K562 (cell line): ENCODE results near the gene SLC5A10. TPM values are rescaled to one million over a fixed set of nuclear protein-coding genes. Genes with fewer than 3 reads are reported as not detected.

Experiments
- ATAC-seq: fragments of 200-7000 bp; cut with Tn5 transposase; 3 replicates; pipeline ENCODE4 v1.9.1; 2020; ENCODE audit warnings: moderate library complexity
- BruUV-seq: library from RNA; stranded (reverse); fragments of 400-500 nt; replicated peaks from 2 replicates; lab custom pipeline; 2021; lab: Mats Ljungman, UMichigan
- CTCF ChIA-PET: fragments of 300-600 bp; formaldehyde crosslinking; extraction: SDS; loops from one replicate; lab custom pipeline; 2021; ENCODE audit warnings: low intra/inter-chr PET ratio; lab: Yijun Ruan, JAX
- POLR2A ChIA-PET: fragments of 300-600, 350-650 bp; sonication (Branson Sonifier 250); formaldehyde crosslinking; extraction: SDS; loops from one replicate; lab custom pipeline; 2021; ENCODE audit warnings: antibody characterized with exemption, inconsistent platforms; lab: Yijun Ruan, JAX
- DNase-seq, 4 experiments: peaks; one replicate each; pipeline versions ENCODE4 v3.0.0 to v3.0.0-alpha.2; 2011 to 2018; ENCODE audit warnings: low spot score in 3 of 4, mixed read lengths in 3 of 4; ENCODE audit errors: extremely low read depth in 1 of 4
- FAIRE-seq: peaks from 2 replicates; lab custom pipeline; 2011; peaks lifted over from hg19 to GRCh38; lab: Jason Lieb, UNC
- H2AFZ ChIP-seq: 2 replicates; pipeline ENCODE4 v1.6.0; 2011; ENCODE audit warnings: low read depth, low read length, control low read depth, inconsistent platforms
- H3K27ac ChIP-seq: fragments of 200-600 bp; 3 replicates; pipeline ENCODE4 v1.8.0; 2011; ENCODE audit warnings: low read depth, mild to moderate bottlenecking, control low read depth, inconsistent platforms, low read length, moderate library complexity, mixed read lengths; ENCODE audit errors: extremely low read depth
- H3K27me3 ChIP-seq, 2 experiments: fragments of 300-600 bp in 1 of 2; 2 replicates in 1 of 2; 3 replicates in 1 of 2; pipeline versions ENCODE4 v1.6.0 to v1.8.0; 2011; ENCODE audit warnings: inconsistent platforms in 2 of 2, low read length in 2 of 2, mild to moderate bottlenecking in 1 of 2, mixed read lengths in 1 of 2, moderate library complexity in 1 of 2; ENCODE audit not compliant: control insufficient read depth in 2 of 2, insufficient read depth in 2 of 2
- H3K36me3 ChIP-seq: fragments of 300-600 bp; 3 replicates; pipeline ENCODE4 v1.8.0; 2011; ENCODE audit warnings: mild to moderate bottlenecking, low read length, inconsistent platforms; ENCODE audit not compliant: control insufficient read depth, insufficient read depth
- H3K4me1 ChIP-seq, 2 experiments: fragments of 200-600 bp in 1 of 2; replicated peaks in 1 of 2; 2 replicates in 1 of 2; 3 replicates in 1 of 2; pipeline versions ENCODE4 v1.5.1 to v1.8.0; 2011; ENCODE audit warnings: inconsistent platforms in 2 of 2, low read length in 2 of 2, mild to moderate bottlenecking in 1 of 2, mixed read lengths in 1 of 2, moderate library complexity in 1 of 2; ENCODE audit not compliant: control insufficient read depth in 2 of 2, insufficient read depth in 2 of 2
- H3K4me2 ChIP-seq: 2 replicates; pipeline ENCODE4 v1.6.1; 2011; ENCODE audit warnings: low read length, control low read depth, inconsistent platforms, mixed read lengths; ENCODE audit not compliant: insufficient read depth
- H3K4me3 ChIP-seq: fragments of 200-600 bp; sonication (generic), shearing (Covaris generic); 2 replicates; pipeline ENCODE4 v1.5.1; 2016; ENCODE audit warnings: control low read depth, inconsistent platforms
- H3K79me2 ChIP-seq: fragments of 200-600 bp; 3 replicates; pipeline ENCODE4 v1.8.0; 2011; ENCODE audit warnings: low read length, inconsistent platforms; ENCODE audit not compliant: control insufficient read depth, insufficient read depth
- H3K9ac ChIP-seq, 2 experiments: 2 replicates each; pipeline versions ENCODE4 v1.6.0 to v1.6.1; 2011; ENCODE audit warnings: low read depth in 2 of 2, low read length in 2 of 2, control low read depth in 1 of 2, inconsistent platforms in 1 of 2, mild to moderate bottlenecking in 1 of 2, mixed read lengths in 1 of 2; ENCODE audit not compliant: insufficient read depth in 1 of 2
- H3K9me1 ChIP-seq: one replicate; pipeline ENCODE4 v1.6.0; 2011; ENCODE audit warnings: inconsistent platforms, mild to moderate bottlenecking, low read length, moderate library complexity; ENCODE audit not compliant: control insufficient read depth, insufficient read depth
- H3K9me3 ChIP-seq: replicated peaks from 2 replicates; pipeline ENCODE4 v1.5.1; 2011; ENCODE audit warnings: low read depth, low read length, inconsistent platforms; ENCODE audit not compliant: control insufficient read depth, insufficient read depth
- H4K20me1 ChIP-seq: replicated peaks from 2 replicates; pipeline ENCODE4 v1.6.1; 2011; ENCODE audit warnings: low read length, inconsistent platforms, mixed read lengths; ENCODE audit not compliant: control insufficient read depth, insufficient read depth
- CBX1 ChIP-seq: sonication (generic); IDR thresholded peaks from 2 replicates; pipeline ENCODE4 v1.6.1; 2016; ENCODE audit warnings: antibody characterized with exemption, low read depth, mild to moderate bottlenecking
- COPS2 ChIP-seq: fragments of 450-650 bp; conservative IDR thresholded peaks from 2 replicates; pipeline ENCODE4 v1.6.1; 2016; ENCODE audit warnings: mild to moderate bottlenecking, moderate library complexity
- JUND ChIP-seq, 2 experiments: IDR thresholded peaks; 2 replicates in 1 of 2; 3 replicates in 1 of 2; pipeline ENCODE4 v1.6.1; 2011; ENCODE audit warnings: borderline replicate concordance in 2 of 2, low read depth in 2 of 2, low read length in 2 of 2, improper control_type of control experiment in 1 of 2, missing biosample characterization in 1 of 2, missing genetic modification characterization in 1 of 2, missing genetic modification reagents in 1 of 2
- MTA1 ChIP-seq: fragments of 450-650 bp; IDR thresholded peaks from 2 replicates; pipeline ENCODE4 v1.6.1; 2017; ENCODE audit warnings: borderline replicate concordance
- PHB ChIP-seq: fragments of 250-450 bp; sonication (Bioruptor Pico); IDR thresholded peaks from 2 replicates; pipeline ENCODE4 v1.5.0; 2021
- SRSF3 ChIP-seq: fragments of 200-400 bp; formaldehyde crosslinking; IDR thresholded peaks from 2 replicates; pipeline ENCODE4 v1.6.1; 2016; ENCODE audit warnings: mild to moderate bottlenecking, low read length, moderate library complexity; ENCODE audit not compliant: insufficient read depth
- TARDBP ChIP-seq: fragments of 450-650 bp; IDR thresholded peaks from 2 replicates; pipeline ENCODE4 v1.6.1; 2016
- ZNF12 ChIP-seq: sonication (generic); formaldehyde crosslinking; IDR thresholded peaks from 2 replicates; pipeline ENCODE4 v1.4.0; 2020; ENCODE audit warnings: mild to moderate bottlenecking, missing genetic modification reagents
- ZNF124 ChIP-seq: sonication (generic); formaldehyde crosslinking; IDR thresholded peaks from 2 replicates; pipeline ENCODE4 v1.8.1; 2022; ENCODE audit warnings: missing genetic modification reagents
- ZNF274 ChIP-seq: IDR thresholded peaks from 2 replicates; pipeline ENCODE4 v1.6.1; 2011; ENCODE audit warnings: low read depth, mild to moderate bottlenecking, low read length, moderate library complexity, borderline replicate concordance
- WGBS: fragments of 100-300 bp; shearing (Covaris generic); methylation state at CpG from one replicate; pipeline ENCODE4 v1.1.6; 2016; ENCODE audit warnings: low coverage, mixed read lengths; ENCODE audit not compliant: insufficient coverage; ENCODE audit errors: missing lambda C conversion rate; 5-methylcytosine and 5-hydroxymethylcytosine counted together
- in situ Hi-C: fragments of 300-500 bp; cut with MboI; formaldehyde crosslinking; loops from 4 replicates; pipeline ENCODE4 v1.15.0; 2018; ENCODE audit warnings: inconsistent platforms, mixed read lengths
- intact Hi-C: fragments of 100-400 bp; cut with micrococcal nuclease; formaldehyde crosslinking; loops from 2 replicates; pipeline ENCODE4 v1.14.2; 2022
- polyA plus RNA-seq, 8 experiments: library from polyadenylated mRNA; depleted of rRNA in 4 of 8; stranded (reverse) in 5 of 8; unstranded in 3 of 8; fragments of >200 nt; fragmentation: Nextera tagmentation in 2 of 8; fragmentation: Illumina TruSeq in 1 of 8; extraction: Ambion mirVana in 2 of 8; extraction: Trizol in 1 of 8; gene quantifications; 2 replicates each; pipeline versions ENCODE4 v1.2.1 to v1.2.3, GENCODE V29; 2011 to 2014; ENCODE audit warnings: inconsistent platforms in 1 of 8, missing spikeins in 1 of 8
- total RNA-seq, 7 experiments: library from RNA; depleted of rRNA in 6 of 7; stranded (reverse); fragments of >200 nt in 6 of 7; fragmentation: Illumina TruSeq in 2 of 7; extraction: Trizol in 2 of 7; gene quantifications; 2 replicates each; pipeline versions ENCODE4 v1.2.1 to v1.2.3, GENCODE V29; 2011 to 2021; ENCODE audit warnings: low replicate concordance in 1 of 7
- TF ChIP-seq, protein P1 (sequence below): fragments of 250-450 bp; sonication (Bioruptor Pico); IDR thresholded peaks from 2 replicates; pipeline ENCODE4 v1.5.0; 2021
- TF ChIP-seq, protein P2 (sequence below), 2 experiments: fragments of 450-650 bp in 1 of 2; sonication (generic) in 1 of 2; formaldehyde crosslinking in 1 of 2; IDR thresholded peaks; 2 replicates each; pipeline versions ENCODE4 v1.7.1 to v1.9.0; 2016 to 2022; ENCODE audit warnings: inconsistent platforms in 1 of 2, mild to moderate bottlenecking in 1 of 2, missing genetic modification reagents in 1 of 2

Gene SLC5A10
- total and polyA plus RNA-seq, 9 of the 15 experiments (the other 6 are each of a cell fraction or from before 2014, with no cell fraction given), result 0.03 to 0.09 (median 0.03) TPM; not detected in 5

GRCh38 chr17:19018600-19018950, 66.6 kb downstream of the SLC5A10 start:
- ATAC-seq (no peak), FAIRE-seq (no peak), DNase-seq (no peak)
- no peaks in the 10 kb centered on the region for H3K79me2 ChIP-seq
- no peaks in the 10 kb centered on the region for H3K9me1 ChIP-seq
- POLR2A ChIA-PET, result interaction anchor here (0.6 to 0.7 kb wide), 2 partner anchors 14 to 55 kb away, joined by 3 to 4 read pairs; partner anchors contain the start of gene FAM83G
- no peak overlapping the region for H2AFZ ChIP-seq
- 23% methylated on average over 4 of the region's 6 CpGs for WGBS
- intact Hi-C loops (no loop called here), in situ Hi-C loops (loop anchor here (5.0 kb wide), 1 partner anchor 41 kb away; no protein-coding TSS in a partner anchor)
- no peaks in the 10 kb centered on the region for H3K27me3 ChIP-seq
- H3K4me1 ChIP-seq, result peaks cover 9 to 42% of the 10 kb centered on the region in 2 experiments; a peak in 4 of 5 replicates
- no peak overlapping the region for H3K27ac ChIP-seq
- H3K36me3 ChIP-seq, result no peaks in the 10 kb centered on the region
- no peaks in the 10 kb centered on the region for H3K9me3 ChIP-seq
- no peaks in the 10 kb centered on the region for H4K20me1 ChIP-seq
- H3K4me2 ChIP-seq, result no peak overlapping the region
- CTCF ChIA-PET, result no interaction called here
- H3K4me3 ChIP-seq, result no peak overlapping the region
- BruUV-seq, result no TSS peak
- H3K9ac ChIP-seq, result no peak overlapping the region
- TF ChIP-seq COPS2 (no peak), PHB (CRISPR knock-in tag) (no peak), CBX1 (no peak), TARDBP (no peak), ZNF274 (no peak), MTA1 (no peak), ZNF124 (no peak), ZNF12 (CRISPR knock-in tag) (no peak), JUND (IDR thresholded peaks at IDR 0.05; ENCODE audit: borderline replicate concordance, low read depth, low read length) (no peak), JUND (tag; IDR thresholded peaks at IDR 0.05; ENCODE audit: borderline replicate concordance, low read depth, low read length) (no peak), SRSF3 (no peak)
- TF ChIP-seq, protein P1, sequence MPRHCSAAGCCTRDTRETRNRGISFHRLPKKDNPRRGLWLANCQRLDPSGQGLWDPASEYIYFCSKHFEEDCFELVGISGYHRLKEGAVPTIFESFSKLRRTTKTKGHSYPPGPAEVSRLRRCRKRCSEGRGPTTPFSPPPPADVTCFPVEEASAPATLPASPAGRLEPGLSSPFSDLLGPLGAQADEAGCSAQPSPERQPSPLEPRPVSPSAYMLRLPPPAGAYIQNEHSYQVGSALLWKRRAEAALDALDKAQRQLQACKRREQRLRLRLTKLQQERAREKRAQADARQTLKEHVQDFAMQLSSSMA (CRISPR knock-in tag), result no peak
- TF ChIP-seq, protein P2, sequence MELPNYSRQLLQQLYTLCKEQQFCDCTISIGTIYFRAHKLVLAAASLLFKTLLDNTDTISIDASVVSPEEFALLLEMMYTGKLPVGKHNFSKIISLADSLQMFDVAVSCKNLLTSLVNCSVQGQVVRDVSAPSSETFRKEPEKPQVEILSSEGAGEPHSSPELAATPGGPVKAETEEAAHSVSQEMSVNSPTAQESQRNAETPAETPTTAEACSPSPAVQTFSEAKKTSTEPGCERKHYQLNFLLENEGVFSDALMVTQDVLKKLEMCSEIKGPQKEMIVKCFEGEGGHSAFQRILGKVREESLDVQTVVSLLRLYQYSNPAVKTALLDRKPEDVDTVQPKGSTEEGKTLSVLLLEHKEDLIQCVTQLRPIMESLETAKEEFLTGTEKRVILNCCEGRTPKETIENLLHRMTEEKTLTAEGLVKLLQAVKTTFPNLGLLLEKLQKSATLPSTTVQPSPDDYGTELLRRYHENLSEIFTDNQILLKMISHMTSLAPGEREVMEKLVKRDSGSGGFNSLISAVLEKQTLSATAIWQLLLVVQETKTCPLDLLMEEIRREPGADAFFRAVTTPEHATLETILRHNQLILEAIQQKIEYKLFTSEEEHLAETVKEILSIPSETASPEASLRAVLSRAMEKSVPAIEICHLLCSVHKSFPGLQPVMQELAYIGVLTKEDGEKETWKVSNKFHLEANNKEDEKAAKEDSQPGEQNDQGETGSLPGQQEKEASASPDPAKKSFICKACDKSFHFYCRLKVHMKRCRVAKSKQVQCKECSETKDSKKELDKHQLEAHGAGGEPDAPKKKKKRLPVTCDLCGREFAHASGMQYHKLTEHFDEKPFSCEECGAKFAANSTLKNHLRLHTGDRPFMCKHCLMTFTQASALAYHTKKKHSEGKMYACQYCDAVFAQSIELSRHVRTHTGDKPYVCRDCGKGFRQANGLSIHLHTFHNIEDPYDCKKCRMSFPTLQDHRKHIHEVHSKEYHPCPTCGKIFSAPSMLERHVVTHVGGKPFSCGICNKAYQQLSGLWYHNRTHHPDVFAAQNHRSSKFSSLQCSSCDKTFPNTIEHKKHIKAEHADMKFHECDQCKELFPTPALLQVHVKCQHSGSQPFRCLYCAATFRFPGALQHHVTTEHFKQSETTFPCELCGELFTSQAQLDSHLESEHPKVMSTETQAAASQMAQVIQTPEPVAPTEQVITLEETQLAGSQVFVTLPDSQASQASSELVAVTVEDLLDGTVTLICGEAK (IDR thresholded peaks at IDR 0.05), result no peak
- TF ChIP-seq, protein P2 (CRISPR knock-in tag; IDR thresholded peaks at IDR 0.05), result no peak
